ENCODE measurements around the gene LRP1B.

- TF ChIP-seq EZH2 (IDR thresholded peaks at IDR 0.05; ENCODE audit: borderline replicate concordance, insufficient read depth, low read depth, low read length, poor library complexity, severe bottlenecking): no peak
- TF ChIP-seq CTCF (IDR thresholded peaks at IDR 0.05): no peak
Observed at GRCh38 chr2:140512106-140512505, 1618.7 kb downstream of the LRP1B start.
